AG09319 (cell line): ENCODE results near the gene AGAP1.

Experiments used
- DNase-seq: peaks from one replicate; pipeline ENCODE4 v3.0.0-alpha.2; 2010; ENCODE audit warnings: low read depth; ENCODE audit errors: extremely low read depth
- CTCF ChIP-seq: IDR thresholded peaks from 2 replicates; pipeline ENCODE4 v1.5.1; 2011; ENCODE audit warnings: low read depth, mild to moderate bottlenecking, inconsistent platforms, low read length, moderate library complexity

The AGAP1 gene

GRCh38 chr2:235642446-235643098, 148.7 kb downstream of the AGAP1 start:
- no peak for DNase-seq

GRCh38 chr2:235643680-235644511, 150.1 kb downstream of the AGAP1 start:
- DNase-seq: no peak
- TF ChIP-seq CTCF: no peak

More at GRCh38 chr2:235642446-235643098, 148.7 kb downstream of the AGAP1 start:
- TF ChIP-seq CTCF: no peak; the same call in 1 of the 2 replicates

- DNase-seq: no peak
- TF ChIP-seq CTCF: no peak
Measured at GRCh38 chr2:235647264-235647663, 153.4 kb downstream of the AGAP1 start.

- TF ChIP-seq CTCF: no peak
- no peak for DNase-seq
Measured at GRCh38 chr2:235647877-235648276, 154.0 kb downstream of the AGAP1 start.

- DNase-seq: no peak
- TF ChIP-seq CTCF: no peak
Measured at GRCh38 chr2:235649418-235649817, 155.6 kb downstream of the AGAP1 start.

- no peak for DNase-seq
- no peak for TF ChIP-seq CTCF
Measured at GRCh38 chr2:235651643-235652042, 157.8 kb downstream of the AGAP1 start.

GRCh38 chr2:235654103-235654813, 160.4 kb downstream of the AGAP1 start:
- no peak for DNase-seq
- no peak for TF ChIP-seq CTCF
